Endothelial cell of umbilical vein (primary cell): ENCODE data around the gene USP2. TPM values are rescaled to one million over a fixed set of nuclear protein-coding genes. Genes with fewer than 3 reads are reported as not detected.

Experiments used
- BruUV-seq: library from RNA; stranded (reverse); fragments of 400-500 nt; replicated peaks from 2 replicates; lab custom pipeline; 2021; lab: Mats Ljungman, UMichigan
- CTCF ChIA-PET: fragments of 300-600, 350-600 bp; sonication (Branson Sonifier 250); formaldehyde crosslinking; loops from one replicate; lab custom pipeline; 2021; ENCODE audit warnings: antibody characterized with exemption, inconsistent platforms; lab: Charles Lee
- POLR2A ChIA-PET: fragments of 300-600, 350-600 bp; sonication (Branson Sonifier 250); formaldehyde crosslinking; loops from one replicate; lab custom pipeline; 2021; ENCODE audit warnings: antibody characterized with exemption, inconsistent platforms; lab: Charles Lee
- DNase-seq: peaks from one replicate; pipeline ENCODE4 v3.0.0-alpha.2; 2011; ENCODE audit warnings: low read depth, low spot score
- FAIRE-seq: peaks from 2 replicates; lab custom pipeline; 2011; peaks lifted over from hg19 to GRCh38; lab: Jason Lieb, UNC
- H2AFZ ChIP-seq: 2 replicates; pipeline ENCODE4 v1.6.0; 2012; ENCODE audit warnings: low read depth, low read length, control low read depth, inconsistent platforms
- H3K27ac ChIP-seq: 2 replicates; pipeline ENCODE4 v1.5.1; 2011; ENCODE audit warnings: low read depth, mild to moderate bottlenecking, control low read depth, low read length, moderate library complexity; ENCODE audit not compliant: insufficient read depth
- H3K27me3 ChIP-seq, 2 experiments: 2 replicates each; pipeline versions ENCODE4 v1.6.0 to v1.6.1; 2011; ENCODE audit warnings: low read length in 2 of 2, mixed read lengths in 1 of 2; ENCODE audit not compliant: control insufficient read depth in 2 of 2, insufficient read depth in 2 of 2
- H3K36me3 ChIP-seq, 2 experiments: 2 replicates in 1 of 2; 3 replicates in 1 of 2; pipeline ENCODE4 v1.5.1; 2011; ENCODE audit warnings: low read length in 2 of 2, mild to moderate bottlenecking in 1 of 2, moderate library complexity in 1 of 2; ENCODE audit not compliant: control insufficient read depth in 2 of 2, insufficient read depth in 2 of 2; ENCODE audit errors: extremely low read depth in 1 of 2
- H3K4me1 ChIP-seq: 3 replicates; pipeline ENCODE4 v1.5.1; 2011; ENCODE audit warnings: mild to moderate bottlenecking, low read length; ENCODE audit not compliant: control insufficient read depth, insufficient read depth; ENCODE audit errors: extremely low read depth
- H3K4me2 ChIP-seq: 2 replicates; pipeline ENCODE4 v1.6.1; 2011; ENCODE audit warnings: low read length, control low read depth, mixed read lengths; ENCODE audit not compliant: insufficient read depth
- H3K4me3 ChIP-seq, 3 experiments: fragments of 200-600 bp in 1 of 3; sonication (generic), shearing (Covaris generic) in 1 of 3; replicated peaks in 1 of 3; 2 replicates each; pipeline ENCODE4 v1.5.1; 2011 to 2016; ENCODE audit warnings: control low read depth in 3 of 3, low read length in 3 of 3, mild to moderate bottlenecking in 2 of 3, inconsistent platforms in 1 of 3, low read depth in 1 of 3, moderate library complexity in 1 of 3; ENCODE audit not compliant: insufficient read depth in 1 of 3
- H3K79me2 ChIP-seq: 2 replicates; pipeline ENCODE4 v1.6.0; 2012; ENCODE audit warnings: low read length, inconsistent platforms; ENCODE audit not compliant: control insufficient read depth, insufficient read depth
- H3K9ac ChIP-seq: replicated peaks from 2 replicates; pipeline ENCODE3; 2011; ENCODE audit warnings: low read length, control low read depth; ENCODE audit not compliant: insufficient read depth; ENCODE audit errors: extremely low read depth
- H3K9me1 ChIP-seq: replicated peaks from 3 replicates; pipeline ENCODE4 v1.6.0; 2011; ENCODE audit warnings: mild to moderate bottlenecking, low read length; ENCODE audit not compliant: control insufficient read depth, insufficient read depth; ENCODE audit errors: extremely low read depth
- H3K9me3 ChIP-seq: replicated peaks from 2 replicates; pipeline ENCODE4 v1.5.1; 2012; ENCODE audit warnings: low read length, inconsistent platforms; ENCODE audit not compliant: control insufficient read depth, insufficient read depth
- H4K20me1 ChIP-seq: replicated peaks from 2 replicates; pipeline ENCODE3; 2011; ENCODE audit warnings: mild to moderate bottlenecking, low read length; ENCODE audit not compliant: control insufficient read depth, insufficient read depth; ENCODE audit errors: extremely low read depth
- EZH2 ChIP-seq: IDR thresholded peaks from 2 replicates; pipeline ENCODE4 v1.6.1; 2012; ENCODE audit warnings: borderline replicate concordance, low read depth, mild to moderate bottlenecking, moderate library complexity, low read length, inconsistent platforms; ENCODE audit not compliant: severe bottlenecking
- FOS ChIP-seq: IDR thresholded peaks from 2 replicates; pipeline ENCODE4 v1.6.1; 2011; ENCODE audit warnings: mild to moderate bottlenecking, low read length, moderate library complexity, borderline replicate concordance; ENCODE audit not compliant: insufficient read depth
- GATA2 ChIP-seq: IDR thresholded peaks from 2 replicates; pipeline ENCODE4 v1.7.0; 2011; ENCODE audit warnings: low read depth, mild to moderate bottlenecking, moderate library complexity, mixed read lengths, low read length; ENCODE audit not compliant: insufficient read length, insufficient read depth
- JUN ChIP-seq: IDR thresholded peaks from 2 replicates; pipeline ENCODE4 v1.6.1; 2011; ENCODE audit warnings: borderline replicate concordance, low read depth; ENCODE audit not compliant: insufficient read length, insufficient read depth
- MYC ChIP-seq: IDR thresholded peaks from one replicate; pipeline ENCODE4 v1.6.1; 2011; ENCODE audit warnings: mild to moderate bottlenecking, low read depth, low read length
- POLR2A ChIP-seq: IDR thresholded peaks from 2 replicates; pipeline ENCODE4 v1.6.1; 2012; ENCODE audit warnings: low read depth, mild to moderate bottlenecking, control low read depth, low read length
- POLR2AphosphoS5 ChIP-seq: IDR thresholded peaks from 2 replicates; pipeline ENCODE4 v1.6.1; 2012; ENCODE audit warnings: low read depth, mild to moderate bottlenecking, control low read depth, low read length, moderate library complexity; ENCODE audit not compliant: insufficient read depth
- dilution Hi-C: fragments of 300-500 bp; cut with MboI; formaldehyde crosslinking; loops from one replicate; pipeline ENCODE4 v1.15.0; 2019; ENCODE audit warnings: low sequenced_read_pairs; ENCODE audit not compliant: extremely low pct_ligation_motif_present
- intact Hi-C: fragments of 100-400 bp; cut with micrococcal nuclease; formaldehyde crosslinking; loops from one replicate; pipeline ENCODE4 v1.10.0; 2022
- polyA plus RNA-seq, 4 experiments: library from polyadenylated mRNA; depleted of rRNA in 3 of 4; stranded (reverse) in 3 of 4; unstranded in 1 of 4; fragments of >200 nt; gene quantifications; 2 replicates each; pipeline versions ENCODE4 v1.2.1 to v1.2.3, GENCODE V29; 2011 to 2012; ENCODE audit warnings: missing spikeins in 1 of 4
- total RNA-seq: library from RNA; stranded (reverse); gene quantifications from 2 replicates; pipeline ENCODE4 v1.2.3, GENCODE V29; 2021
- TF ChIP-seq, protein P1 (sequence below): IDR thresholded peaks from 2 replicates; pipeline ENCODE4 v1.6.1; 2011; ENCODE audit not compliant: insufficient read depth, insufficient read length
- TF ChIP-seq, protein P2 (sequence below), 2 donors: IDR thresholded peaks; 1 replicate in 1 of 2; 2 replicates in 1 of 2; pipeline ENCODE4 v1.5.1; 2011; ENCODE audit warnings: low read length in 2 of 2, mild to moderate bottlenecking in 2 of 2, moderate library complexity in 2 of 2, control low read depth in 1 of 2, inconsistent platforms in 1 of 2, low read depth in 1 of 2; ENCODE audit not compliant: insufficient read depth in 1 of 2; ENCODE audit errors: extremely low read depth in 1 of 2

The USP2 gene
- total and polyA plus RNA-seq, 2 donors (not counting 3 experiments of a cell fraction or from before 2014, with no cell fraction given): 0.21 to 1.2 TPM

DNA sequence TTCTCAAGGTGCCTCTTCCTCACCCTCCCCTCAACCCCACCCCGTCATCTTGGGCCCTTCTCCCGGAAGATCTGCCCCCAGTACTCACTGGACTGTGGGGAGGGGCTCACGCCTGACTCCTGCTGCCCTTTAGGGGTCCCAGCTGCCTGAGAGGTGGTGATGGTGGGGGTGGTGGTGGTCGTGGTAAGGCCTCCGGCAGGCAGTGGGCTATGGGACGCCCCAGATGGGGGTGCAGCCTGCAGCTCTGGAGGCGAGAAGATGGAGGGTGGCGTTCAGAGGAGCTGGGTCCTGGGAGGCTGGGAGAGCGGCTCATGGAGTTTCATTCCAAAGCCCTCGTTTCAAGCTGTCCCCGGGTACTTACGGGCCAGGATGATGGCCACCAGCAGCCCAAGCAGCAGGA, 35.8 kb downstream of the USP2 start:
- H3K79me2 ChIP-seq: no peaks in the 10 kb centered on the region
- POLR2A ChIA-PET: no interaction called here
- H3K4me1 ChIP-seq: peaks cover 9% of the 10 kb centered on the region
- no peaks in the 10 kb centered on the region for H4K20me1 ChIP-seq
- no TSS peak for BruUV-seq
- peaks cover 0 to 3% of the 10 kb centered on the region in 2 experiments for H3K27me3 ChIP-seq
- no peaks in the 10 kb centered on the region for H3K9me3 ChIP-seq
- H3K36me3 ChIP-seq: no peaks in the 10 kb centered on the region
- no peak overlapping the region for H3K27ac ChIP-seq
- H2AFZ ChIP-seq: no peak overlapping the region
- TF ChIP-seq EZH2 (no peak), FOS (no peak), JUN (no peak), POLR2AphosphoS5 (no peak), GATA2 (no peak), MYC (no peak), POLR2A (no peak)
- TF ChIP-seq, protein P1, sequence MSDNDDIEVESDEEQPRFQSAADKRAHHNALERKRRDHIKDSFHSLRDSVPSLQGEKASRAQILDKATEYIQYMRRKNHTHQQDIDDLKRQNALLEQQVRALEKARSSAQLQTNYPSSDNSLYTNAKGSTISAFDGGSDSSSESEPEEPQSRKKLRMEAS: no peak
- TF ChIP-seq, protein P2, sequence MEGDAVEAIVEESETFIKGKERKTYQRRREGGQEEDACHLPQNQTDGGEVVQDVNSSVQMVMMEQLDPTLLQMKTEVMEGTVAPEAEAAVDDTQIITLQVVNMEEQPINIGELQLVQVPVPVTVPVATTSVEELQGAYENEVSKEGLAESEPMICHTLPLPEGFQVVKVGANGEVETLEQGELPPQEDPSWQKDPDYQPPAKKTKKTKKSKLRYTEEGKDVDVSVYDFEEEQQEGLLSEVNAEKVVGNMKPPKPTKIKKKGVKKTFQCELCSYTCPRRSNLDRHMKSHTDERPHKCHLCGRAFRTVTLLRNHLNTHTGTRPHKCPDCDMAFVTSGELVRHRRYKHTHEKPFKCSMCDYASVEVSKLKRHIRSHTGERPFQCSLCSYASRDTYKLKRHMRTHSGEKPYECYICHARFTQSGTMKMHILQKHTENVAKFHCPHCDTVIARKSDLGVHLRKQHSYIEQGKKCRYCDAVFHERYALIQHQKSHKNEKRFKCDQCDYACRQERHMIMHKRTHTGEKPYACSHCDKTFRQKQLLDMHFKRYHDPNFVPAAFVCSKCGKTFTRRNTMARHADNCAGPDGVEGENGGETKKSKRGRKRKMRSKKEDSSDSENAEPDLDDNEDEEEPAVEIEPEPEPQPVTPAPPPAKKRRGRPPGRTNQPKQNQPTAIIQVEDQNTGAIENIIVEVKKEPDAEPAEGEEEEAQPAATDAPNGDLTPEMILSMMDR (IDR thresholded peaks at IDR 0.05; ENCODE audit: extremely low read depth in 1 of 2, insufficient read depth in 1 of 2, low read depth in 1 of 2, low read length in 2 of 2): no peak
- CTCF ChIA-PET: interaction anchor here (0.9 to 6.2 kb wide), 2 partner anchors 12 to 17 kb away, joined by 3 to 55 read pairs; no protein-coding TSS in a partner anchor
- no peak overlapping the region for H3K4me3 ChIP-seq
- intact Hi-C loops: no loop called here
- dilution Hi-C loops: no loop called here
- FAIRE-seq (no peak), DNase-seq (no peak)
- no peak overlapping the region for H3K9ac ChIP-seq
- no peaks in the 10 kb centered on the region for H3K9me1 ChIP-seq
- no peak overlapping the region for H3K4me2 ChIP-seq
